ENCODE measurements around the gene TMEM232.

GRCh38 chr5:110631236-110631635, 95.2 kb downstream of the TMEM232 start:
- TF ChIP-seq CTCF (optimal IDR thresholded peaks at IDR 0.05 in 1 of 3, IDR thresholded peaks at IDR 0.05 in 1 of 3, conservative IDR thresholded peaks at IDR 0.05 in 1 of 3; ENCODE audit: extremely low read depth in 1 of 3, insufficient read depth in 2 of 3, low read length in 3 of 3) = no peak
- TF ChIP-seq EZH2 (IDR thresholded peaks at IDR 0.05; ENCODE audit: low read length) = no peak

Data from keratinocyte (primary cell).